Liver (tissue), 9 donors: ENCODE measurements around the gene REST. TPM values are rescaled to one million over a fixed set of nuclear protein-coding genes. Genes with fewer than 3 reads are reported as not detected.
A peak's percentile ranks its signal among the peaks of the same experiment; 100 is the strongest.

Experiments used
- DNase-seq: peaks from one replicate; pipeline ENCODE4 v3.0.0-alpha.2; 2017; ENCODE audit warnings: low spot score
- H3K27ac ChIP-seq, 2 donors: one replicate each; pipeline ENCODE4 v1.7.0; 2013; ENCODE audit warnings: inconsistent platforms in 2 of 2, low read length in 2 of 2, control low read depth in 1 of 2, low read depth in 1 of 2, mild to moderate bottlenecking in 1 of 2
- H3K27me3 ChIP-seq, 4 donors: one replicate each; pipeline versions ENCODE4 v1.6.1 to v1.7.0; 2013; ENCODE audit warnings: low read length in 3 of 4, inconsistent platforms in 1 of 4, mild to moderate bottlenecking in 1 of 4, moderate library complexity in 1 of 4; ENCODE audit not compliant: control insufficient read depth in 4 of 4, insufficient read depth in 4 of 4
- H3K36me3 ChIP-seq, 4 donors: one replicate each; pipeline versions ENCODE4 v1.6.1 to v1.7.0; 2013; ENCODE audit warnings: low read length in 3 of 4, mild to moderate bottlenecking in 3 of 4, low read depth in 1 of 4, moderate library complexity in 1 of 4; ENCODE audit not compliant: control insufficient read depth in 4 of 4, insufficient read depth in 3 of 4
- H3K4me1 ChIP-seq, 4 donors: one replicate each; pipeline versions ENCODE4 v1.6.1 to v1.7.0; 2013; ENCODE audit warnings: low read length in 3 of 4, mild to moderate bottlenecking in 3 of 4, moderate library complexity in 1 of 4; ENCODE audit not compliant: control insufficient read depth in 4 of 4, insufficient read depth in 4 of 4
- H3K4me3 ChIP-seq, 3 donors: one replicate each; pipeline versions ENCODE4 v1.6.1 to v1.7.0; 2013; ENCODE audit warnings: low read length in 3 of 3, control low read depth in 1 of 3, low read depth in 1 of 3, mild to moderate bottlenecking in 1 of 3
- H3K9ac ChIP-seq, 2 donors: one replicate each; pipeline ENCODE4 v1.7.0; 2013; ENCODE audit warnings: low read length in 2 of 2, mild to moderate bottlenecking in 2 of 2, moderate library complexity in 2 of 2, control low read depth in 1 of 2, low read depth in 1 of 2
- H3K9me3 ChIP-seq, 4 donors: one replicate each; pipeline versions ENCODE4 v1.6.1 to v1.7.0; 2013; ENCODE audit warnings: low read length in 3 of 4; ENCODE audit not compliant: control insufficient read depth in 4 of 4
- EGR1 ChIP-seq, 2 donors: IDR thresholded peaks; 2 replicates each; pipeline ENCODE4 v1.6.1; 2016 to 2018; ENCODE audit warnings: antibody characterized with exemption in 2 of 2, low read depth in 2 of 2
- FOXA1 ChIP-seq: IDR thresholded peaks from 2 replicates; pipeline ENCODE4 v1.6.1; 2016; ENCODE audit warnings: antibody characterized with exemption
- FOXA2 ChIP-seq: IDR thresholded peaks from 2 replicates; pipeline ENCODE4 v1.6.1; 2016; ENCODE audit warnings: antibody characterized with exemption
- GABPA ChIP-seq, 2 donors: IDR thresholded peaks in 1 of 2; conservative IDR thresholded peaks in 1 of 2; 2 replicates each; pipeline ENCODE4 v1.6.1; 2016; ENCODE audit warnings: antibody characterized with exemption in 2 of 2, mild to moderate bottlenecking in 1 of 2, moderate library complexity in 1 of 2
- HNF4A ChIP-seq, 2 donors: conservative IDR thresholded peaks; 2 replicates each; pipeline ENCODE4 v1.6.1; 2016; ENCODE audit warnings: antibody characterized with exemption in 2 of 2, mild to moderate bottlenecking in 2 of 2
- JUND ChIP-seq, 2 donors: IDR thresholded peaks; 2 replicates each; pipeline ENCODE4 v1.6.1; 2016; ENCODE audit warnings: antibody characterized with exemption in 2 of 2
- NR2F2 ChIP-seq: IDR thresholded peaks from 2 replicates; pipeline ENCODE4 v1.6.1; 2016; ENCODE audit warnings: antibody characterized with exemption
- RAD21 ChIP-seq, 2 donors: IDR thresholded peaks; 2 replicates each; pipeline ENCODE4 v1.6.1; 2016; ENCODE audit warnings: antibody characterized with exemption in 2 of 2, mild to moderate bottlenecking in 2 of 2
- RXRA ChIP-seq, 2 donors: IDR thresholded peaks; 2 replicates each; pipeline ENCODE4 v1.6.1; 2017 to 2018; ENCODE audit warnings: antibody characterized with exemption in 2 of 2, mild to moderate bottlenecking in 1 of 2
- SP1 ChIP-seq: IDR thresholded peaks from 2 replicates; pipeline ENCODE4 v1.6.1; 2018; ENCODE audit warnings: antibody characterized with exemption, mild to moderate bottlenecking
- TAF1 ChIP-seq: conservative IDR thresholded peaks from 2 replicates; pipeline ENCODE4 v1.6.1; 2016; ENCODE audit warnings: antibody characterized with exemption, mild to moderate bottlenecking
- WGBS: extraction: QIAGEN DNeasy Blood & Tissue Kit; methylation state at CpG from one replicate; pipeline ENCODE4 v1.1.7; 2013; 5-methylcytosine and 5-hydroxymethylcytosine counted together
- polyA plus RNA-seq, 2 donors: library from polyadenylated mRNA; stranded (reverse) in 1 of 2; unstranded in 1 of 2; fragments of 200-250 nt in 1 of 2; fragments of >200 nt in 1 of 2; fragmentation: Nextera tagmentation in 1 of 2; extraction: Ambion mirVana in 1 of 2; gene quantifications; one replicate each; pipeline versions ENCODE4 v1.2.1 to v1.2.3, GENCODE V29; 2013 to 2015
- total RNA-seq, 2 donors: library from RNA; depleted of rRNA; stranded (reverse); fragments of >200 nt; gene quantifications; one replicate each; pipeline ENCODE4 v1.2.3, GENCODE V29; 2014
- TF ChIP-seq, protein P1 (sequence below): fragments of 150-350 bp; IDR thresholded peaks from 2 replicates; pipeline ENCODE4 v1.5.1; 2017; ENCODE audit warnings: improper control_type of control experiment, low read depth, low read length; ENCODE audit not compliant: missing input control
- TF ChIP-seq, protein P2 (sequence below): IDR thresholded peaks from 2 replicates; pipeline ENCODE4 v1.6.1; 2016; ENCODE audit warnings: antibody characterized with exemption, mild to moderate bottlenecking
- donor health status: healthy.
- donor health status: healthy.
- donor health status: healthy.
- donor health status: healthy.
- donor health status: healthy.

Gene REST
- total and polyA plus RNA-seq, 4 donors: 3.7 to 18.1 (median 12.4) TPM

DNA sequence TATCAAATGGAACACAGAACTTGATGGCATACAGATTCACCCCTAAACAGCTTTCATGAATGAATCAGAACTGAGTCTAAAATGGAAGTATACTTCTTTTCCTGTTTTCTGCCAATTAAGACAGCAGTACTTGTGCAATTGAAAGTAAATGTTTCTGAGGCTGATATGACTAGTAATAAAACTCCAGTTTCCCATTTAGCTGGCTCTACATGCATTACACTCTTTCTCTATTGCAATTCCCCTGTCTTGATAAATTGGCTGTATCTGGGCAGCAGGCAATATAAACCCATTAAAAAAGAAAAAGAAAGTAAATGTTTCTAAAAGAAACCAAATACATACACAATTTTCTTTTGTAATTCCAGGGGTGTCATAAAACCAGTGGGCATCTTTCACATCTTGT, 65.1 kb downstream of the REST start:
- H3K36me3 ChIP-seq: peaks cover 10 to 37% (median 36%) of the 10 kb centered on the region in 4 donors
- no peak overlapping the region for H3K9ac ChIP-seq
- no peak overlapping the region for H3K4me3 ChIP-seq
- H3K27ac ChIP-seq: no peak overlapping the region
- H3K27me3 ChIP-seq: no peaks in the 10 kb centered on the region
- TF ChIP-seq HNF4A (conservative IDR thresholded peaks at IDR 0.05): no peak
- no peak for TF ChIP-seq FOXA2
- no peak for DNase-seq
- H3K9me3 ChIP-seq: peaks cover 0 to 11% (median 7%) of the 10 kb centered on the region in 4 donors
- H3K4me1 ChIP-seq: peaks cover 0 to 19% (median 13%) of the 10 kb centered on the region in 4 donors

DNA sequence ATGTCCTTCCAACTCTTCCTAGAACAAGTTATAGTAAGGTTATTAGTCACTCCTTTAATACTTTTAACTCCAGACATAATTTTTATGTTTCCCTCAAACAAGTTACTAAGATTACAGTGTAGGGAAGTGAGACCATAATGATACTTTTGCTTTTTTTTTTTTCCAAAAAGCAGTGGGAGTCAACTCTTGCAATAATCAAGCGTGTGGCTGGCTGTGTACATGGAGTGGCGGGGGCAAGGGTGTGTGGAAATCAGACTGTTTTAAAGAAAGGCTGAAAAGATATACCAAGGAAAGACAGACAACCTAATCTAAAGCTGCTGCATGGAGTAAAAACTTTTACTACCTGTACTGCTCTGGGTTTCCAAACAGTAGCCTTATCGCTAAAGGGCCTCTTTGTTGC, 65.6 kb downstream of the REST start:
- TF ChIP-seq TAF1: no peak
- TF ChIP-seq, protein P1, sequence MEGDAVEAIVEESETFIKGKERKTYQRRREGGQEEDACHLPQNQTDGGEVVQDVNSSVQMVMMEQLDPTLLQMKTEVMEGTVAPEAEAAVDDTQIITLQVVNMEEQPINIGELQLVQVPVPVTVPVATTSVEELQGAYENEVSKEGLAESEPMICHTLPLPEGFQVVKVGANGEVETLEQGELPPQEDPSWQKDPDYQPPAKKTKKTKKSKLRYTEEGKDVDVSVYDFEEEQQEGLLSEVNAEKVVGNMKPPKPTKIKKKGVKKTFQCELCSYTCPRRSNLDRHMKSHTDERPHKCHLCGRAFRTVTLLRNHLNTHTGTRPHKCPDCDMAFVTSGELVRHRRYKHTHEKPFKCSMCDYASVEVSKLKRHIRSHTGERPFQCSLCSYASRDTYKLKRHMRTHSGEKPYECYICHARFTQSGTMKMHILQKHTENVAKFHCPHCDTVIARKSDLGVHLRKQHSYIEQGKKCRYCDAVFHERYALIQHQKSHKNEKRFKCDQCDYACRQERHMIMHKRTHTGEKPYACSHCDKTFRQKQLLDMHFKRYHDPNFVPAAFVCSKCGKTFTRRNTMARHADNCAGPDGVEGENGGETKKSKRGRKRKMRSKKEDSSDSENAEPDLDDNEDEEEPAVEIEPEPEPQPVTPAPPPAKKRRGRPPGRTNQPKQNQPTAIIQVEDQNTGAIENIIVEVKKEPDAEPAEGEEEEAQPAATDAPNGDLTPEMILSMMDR: no peak
- Histone ChIP-seq H3K36me3 (peaks cover 10 to 35% (median 33%) of the 10 kb centered on the region in 4 donors), H3K27ac (no peak overlapping the region), H3K27me3 (no peaks in the 10 kb centered on the region), H3K4me1 (peaks cover 0 to 19% (median 13%) of the 10 kb centered on the region in 4 donors), H3K9ac (no peak overlapping the region), H3K9me3 (peaks cover 0 to 11% (median 7%) of the 10 kb centered on the region in 4 donors), H3K4me3 (no peak overlapping the region)
- no peak for DNase-seq
- WGBS: 98% methylated on average over 3 of the region's 3 CpGs

DNA sequence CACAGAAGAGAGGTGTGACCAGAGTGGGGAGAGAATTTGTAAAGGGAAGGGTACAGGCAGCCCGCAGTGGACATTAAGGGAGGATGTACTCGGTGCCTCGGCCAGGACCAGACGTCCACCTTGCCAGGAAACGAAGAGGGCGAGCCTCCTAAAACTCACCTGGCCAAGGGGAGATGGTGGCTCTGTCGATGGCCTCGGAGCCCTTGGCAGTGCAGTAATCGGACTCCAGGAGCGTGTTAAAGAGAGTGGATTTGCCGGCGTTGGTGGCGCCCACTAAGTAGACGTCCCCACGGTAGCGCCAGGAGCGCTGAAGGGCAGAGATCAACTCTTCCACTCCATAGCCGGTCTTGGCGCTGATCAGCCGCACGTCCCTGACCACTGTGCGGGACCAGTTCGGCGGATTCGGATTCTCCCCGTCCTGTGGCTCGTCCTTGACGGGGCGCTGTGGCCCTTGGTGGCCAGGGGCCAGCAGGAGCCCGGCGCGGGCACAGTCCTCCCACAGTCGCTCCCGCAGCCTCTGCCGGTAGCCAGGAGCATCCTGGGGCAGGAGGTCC, 68.7 kb downstream of the REST start:
- H3K9ac ChIP-seq: peak overlapping the region in 1 of 2 donors; percentile 92
- H3K36me3 ChIP-seq: peaks cover 8 to 24% (median 22%) of the 10 kb centered on the region in 4 donors
- DNase-seq: no peak
- TF ChIP-seq SP1: no peak
- TF ChIP-seq RAD21 (IDR thresholded peaks at IDR 0.05): no peak
- peak overlapping the region; percentile 93 to 100 (median 97) for H3K4me3 ChIP-seq
- H3K9me3 ChIP-seq: peaks cover 0 to 11% (median 7%) of the 10 kb centered on the region in 4 donors
- 2% methylated on average over 35 of the region's 35 CpGs for WGBS
- peaks cover 5 to 34% (median 21%) of the 10 kb centered on the region in 4 donors for H3K4me1 ChIP-seq
- no peaks in the 10 kb centered on the region for H3K27me3 ChIP-seq
- peak overlapping the region in 1 of 2 donors; percentile 93 for H3K27ac ChIP-seq

DNA sequence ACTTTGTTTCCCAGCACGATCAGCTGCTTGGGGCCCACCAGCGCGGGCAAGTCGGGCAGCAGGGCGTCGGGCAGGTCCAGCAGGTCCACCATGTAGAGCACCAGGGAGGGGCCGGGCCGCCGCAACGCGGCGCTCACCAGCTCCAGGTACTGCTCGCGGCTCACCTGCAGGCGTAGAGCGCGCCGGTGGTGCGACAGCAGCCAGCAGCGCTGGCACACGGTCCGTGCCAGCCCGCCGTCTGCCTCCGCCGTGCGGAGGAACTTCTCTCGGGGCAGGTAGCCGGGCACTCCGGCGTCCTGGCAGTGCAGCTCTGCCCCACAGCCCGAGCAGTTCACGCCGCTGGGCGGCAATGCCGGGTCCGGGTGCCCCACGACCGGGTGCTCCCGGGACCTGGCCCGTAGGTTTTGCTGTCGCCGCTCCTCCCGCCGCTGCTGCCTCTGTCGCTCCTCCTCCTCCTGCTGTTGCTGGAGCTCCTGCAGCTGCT, 69.2 kb downstream of the REST start:
- H3K27me3 ChIP-seq: no peaks in the 10 kb centered on the region
- H3K9me3 ChIP-seq: peaks cover 0 to 11% (median 7%) of the 10 kb centered on the region in 4 donors
- peak overlapping the region; percentile 88 to 93 for H3K27ac ChIP-seq
- under 1% methylated on average over 46 of the region's 46 CpGs for WGBS
- H3K4me1 ChIP-seq: peaks cover 5 to 34% (median 22%) of the 10 kb centered on the region in 4 donors
- peaks cover 8 to 20% (median 19%) of the 10 kb centered on the region in 4 donors for H3K36me3 ChIP-seq
- DNase-seq: peak; percentile 57
- peak overlapping the region; percentile 93 to 100 (median 97) for H3K4me3 ChIP-seq
- peak overlapping the region; percentile 23 to 92 for H3K9ac ChIP-seq
- TF ChIP-seq, protein P2, sequence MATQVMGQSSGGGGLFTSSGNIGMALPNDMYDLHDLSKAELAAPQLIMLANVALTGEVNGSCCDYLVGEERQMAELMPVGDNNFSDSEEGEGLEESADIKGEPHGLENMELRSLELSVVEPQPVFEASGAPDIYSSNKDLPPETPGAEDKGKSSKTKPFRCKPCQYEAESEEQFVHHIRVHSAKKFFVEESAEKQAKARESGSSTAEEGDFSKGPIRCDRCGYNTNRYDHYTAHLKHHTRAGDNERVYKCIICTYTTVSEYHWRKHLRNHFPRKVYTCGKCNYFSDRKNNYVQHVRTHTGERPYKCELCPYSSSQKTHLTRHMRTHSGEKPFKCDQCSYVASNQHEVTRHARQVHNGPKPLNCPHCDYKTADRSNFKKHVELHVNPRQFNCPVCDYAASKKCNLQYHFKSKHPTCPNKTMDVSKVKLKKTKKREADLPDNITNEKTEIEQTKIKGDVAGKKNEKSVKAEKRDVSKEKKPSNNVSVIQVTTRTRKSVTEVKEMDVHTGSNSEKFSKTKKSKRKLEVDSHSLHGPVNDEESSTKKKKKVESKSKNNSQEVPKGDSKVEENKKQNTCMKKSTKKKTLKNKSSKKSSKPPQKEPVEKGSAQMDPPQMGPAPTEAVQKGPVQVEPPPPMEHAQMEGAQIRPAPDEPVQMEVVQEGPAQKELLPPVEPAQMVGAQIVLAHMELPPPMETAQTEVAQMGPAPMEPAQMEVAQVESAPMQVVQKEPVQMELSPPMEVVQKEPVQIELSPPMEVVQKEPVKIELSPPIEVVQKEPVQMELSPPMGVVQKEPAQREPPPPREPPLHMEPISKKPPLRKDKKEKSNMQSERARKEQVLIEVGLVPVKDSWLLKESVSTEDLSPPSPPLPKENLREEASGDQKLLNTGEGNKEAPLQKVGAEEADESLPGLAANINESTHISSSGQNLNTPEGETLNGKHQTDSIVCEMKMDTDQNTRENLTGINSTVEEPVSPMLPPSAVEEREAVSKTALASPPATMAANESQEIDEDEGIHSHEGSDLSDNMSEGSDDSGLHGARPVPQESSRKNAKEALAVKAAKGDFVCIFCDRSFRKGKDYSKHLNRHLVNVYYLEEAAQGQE: no peak
- TF ChIP-seq RXRA (IDR thresholded peaks at IDR 0.05) (no peak), EGR1 (IDR thresholded peaks at IDR 0.05; ENCODE audit: low read depth in 2 of 2) (no peak), NR2F2 (no peak), FOXA1 (no peak), JUND (IDR thresholded peaks at IDR 0.05) (no peak), GABPA (IDR thresholded peaks at IDR 0.05 in 1 of 2, conservative IDR thresholded peaks at IDR 0.05 in 1 of 2) (no peak)
- TF ChIP-seq, protein P1: no peak
